Inferior parietal cortex (tissue), 1 donor: ENCODE results near the gene NOL11.
"Not testable (repeated sequence)": the region's sequence is repeated elsewhere in the genome, so short reads cannot be mapped to it uniquely, and the experiment has no call there.

Experiments
- DNase-seq: peaks from one replicate; pipeline ENCODE4 v3.0.0-alpha.2; 2016; ENCODE audit errors: extremely low spot score

Gene NOL11

GRCh38 chr17:67754001-67754400 is 36.3 kb downstream of the NOL11 start:
- DNase-seq, result no peak

GRCh38 chr17:67754686-67755085 is 37.0 kb downstream of the NOL11 start:
- DNase-seq, result not testable (repeated sequence)

- not testable (repeated sequence) for DNase-seq
Observed at GRCh38 chr17:67756766-67757165, 39.0 kb downstream of the NOL11 start.

GRCh38 chr17:67759355-67760171 is 41.8 kb downstream of the NOL11 start:
- no peak for DNase-seq

- no peak for DNase-seq
Observed at GRCh38 chr17:67765623-67766022, 47.9 kb downstream of the NOL11 start.

- DNase-seq, result no peak
Observed at GRCh38 chr17:67769231-67769630, 51.5 kb downstream of the NOL11 start.

- no peak for DNase-seq
Observed at GRCh38 chr17:67770539-67770938, 52.8 kb downstream of the NOL11 start.

GRCh38 chr17:67772679-67773078 is 54.9 kb downstream of the NOL11 start:
- DNase-seq, result no peak

GRCh38 chr17:67773246-67773645 is 55.5 kb downstream of the NOL11 start:
- DNase-seq, result no peak

- no peak for DNase-seq
Observed at GRCh38 chr17:67779098-67779672, 61.4 kb downstream of the NOL11 start.

- DNase-seq, result peak; percentile 32
Observed at GRCh38 chr17:67784364-67785121, 66.8 kb downstream of the NOL11 start.

GRCh38 chr17:67785122-67785477 is 67.4 kb downstream of the NOL11 start:
- no peak for DNase-seq

GRCh38 chr17:67785504-67785903 is 67.8 kb downstream of the NOL11 start:
- DNase-seq, result no peak
